SK-N-MC (cell line): ENCODE results near the gene RNU1-1.

Experiments
- EZH2 ChIP-seq: fragments of 200-600 bp; sonication (generic); IDR thresholded peaks from one replicate; pipeline ENCODE4 v1.6.1; 2017; ENCODE audit warnings: antibody characterized with exemption
- POLR2AphosphoS5 ChIP-seq: IDR thresholded peaks from 2 replicates; pipeline ENCODE4 v1.6.1; 2012; ENCODE audit warnings: mild to moderate bottlenecking, low read depth, low read length, borderline replicate concordance

- TF ChIP-seq POLR2AphosphoS5 (no peak), EZH2 (no peak)
Measured at GRCh38 chr1:16491056-16491675, 22.9 kb downstream of the RNU1-1 start.
